ENCODE results near the gene APOA5. TPM values are rescaled to one million over a fixed set of nuclear protein-coding genes. Genes with fewer than 3 reads are reported as not detected.

The APOA5 gene
- total and polyA plus RNA-seq, 2 of the 13 experiments (the other 11 are each of a cell fraction or from before 2014, with no cell fraction given) = 44.0 to 49.1 TPM

DNA sequence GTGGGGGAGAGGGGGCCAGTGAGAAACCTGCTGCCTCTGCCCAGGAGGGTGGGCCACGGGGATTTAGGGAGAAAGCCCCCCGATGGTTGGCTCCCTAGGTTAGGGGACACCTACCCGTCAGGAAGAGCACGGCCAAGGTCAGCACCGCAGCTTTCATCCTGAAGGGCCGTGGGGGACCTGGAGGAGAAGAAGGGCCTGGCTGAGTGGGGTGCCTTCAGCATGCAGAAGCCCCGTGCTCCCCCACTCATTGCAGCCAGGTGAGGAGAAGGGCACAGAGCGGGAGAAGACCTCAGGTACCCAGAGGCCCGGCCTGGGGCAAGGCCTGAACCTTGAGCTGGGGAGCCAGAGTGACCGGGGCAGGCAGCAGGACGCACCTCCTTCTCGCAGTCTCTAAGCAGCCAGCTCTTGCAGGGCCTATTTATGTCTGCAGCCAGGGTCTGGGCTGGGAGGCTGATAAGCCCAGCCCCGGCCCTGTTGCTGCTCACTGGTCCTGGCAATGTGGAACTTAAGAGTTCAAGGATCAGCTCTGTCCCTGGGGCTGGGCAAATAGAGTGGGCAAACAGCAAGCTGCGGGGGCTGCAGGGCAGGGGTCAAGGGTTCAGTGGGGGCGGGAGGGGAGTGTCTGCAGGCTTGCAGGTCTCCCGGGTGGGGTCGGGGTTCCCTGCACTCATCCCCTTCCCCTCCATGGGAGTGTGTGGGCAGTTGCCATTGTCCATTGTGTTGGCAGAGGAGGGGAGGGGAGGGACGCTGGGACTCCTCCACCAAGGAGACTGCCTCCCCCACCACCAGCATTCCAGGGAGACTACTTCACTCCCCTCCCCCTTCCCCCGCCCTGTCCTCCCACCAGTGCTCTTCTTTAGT is 45.8 kb upstream of the APOA5 start, which contains the start of gene APOA1 (continued):
- TF ChIP-seq, protein P1, sequence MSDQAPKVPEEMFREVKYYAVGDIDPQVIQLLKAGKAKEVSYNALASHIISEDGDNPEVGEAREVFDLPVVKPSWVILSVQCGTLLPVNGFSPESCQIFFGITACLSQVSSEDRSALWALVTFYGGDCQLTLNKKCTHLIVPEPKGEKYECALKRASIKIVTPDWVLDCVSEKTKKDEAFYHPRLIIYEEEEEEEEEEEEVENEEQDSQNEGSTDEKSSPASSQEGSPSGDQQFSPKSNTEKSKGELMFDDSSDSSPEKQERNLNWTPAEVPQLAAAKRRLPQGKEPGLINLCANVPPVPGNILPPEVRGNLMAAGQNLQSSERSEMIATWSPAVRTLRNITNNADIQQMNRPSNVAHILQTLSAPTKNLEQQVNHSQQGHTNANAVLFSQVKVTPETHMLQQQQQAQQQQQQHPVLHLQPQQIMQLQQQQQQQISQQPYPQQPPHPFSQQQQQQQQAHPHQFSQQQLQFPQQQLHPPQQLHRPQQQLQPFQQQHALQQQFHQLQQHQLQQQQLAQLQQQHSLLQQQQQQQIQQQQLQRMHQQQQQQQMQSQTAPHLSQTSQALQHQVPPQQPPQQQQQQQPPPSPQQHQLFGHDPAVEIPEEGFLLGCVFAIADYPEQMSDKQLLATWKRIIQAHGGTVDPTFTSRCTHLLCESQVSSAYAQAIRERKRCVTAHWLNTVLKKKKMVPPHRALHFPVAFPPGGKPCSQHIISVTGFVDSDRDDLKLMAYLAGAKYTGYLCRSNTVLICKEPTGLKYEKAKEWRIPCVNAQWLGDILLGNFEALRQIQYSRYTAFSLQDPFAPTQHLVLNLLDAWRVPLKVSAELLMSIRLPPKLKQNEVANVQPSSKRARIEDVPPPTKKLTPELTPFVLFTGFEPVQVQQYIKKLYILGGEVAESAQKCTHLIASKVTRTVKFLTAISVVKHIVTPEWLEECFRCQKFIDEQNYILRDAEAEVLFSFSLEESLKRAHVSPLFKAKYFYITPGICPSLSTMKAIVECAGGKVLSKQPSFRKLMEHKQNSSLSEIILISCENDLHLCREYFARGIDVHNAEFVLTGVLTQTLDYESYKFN (CRISPR knock-in tag; conservative IDR thresholded peaks at IDR 0.05) = peak; percentile 99
- TF ChIP-seq SMAD9 (CRISPR knock-in tag; IDR thresholded peaks at IDR 0.05) (no peak; the same call in 1 of the 2 replicates), ZNF205 (CRISPR knock-in tag; IDR thresholded peaks at IDR 0.05) (peak; percentile 70; the same call in 1 of the 2 replicates), ZNF251 (CRISPR knock-in tag; IDR thresholded peaks at IDR 0.05) (no peak; the same call in 1 of the 2 replicates), SP2 (CRISPR knock-in tag; IDR thresholded peaks at IDR 0.05) (0 out of 2 replicates have a peak, but pooled peaks have one; percentile 5), STAT5B (CRISPR knock-in tag; IDR thresholded peaks at IDR 0.05) (0 out of 2 replicates have a peak, but pooled peaks have one; percentile 62), FOXP1 (IDR thresholded peaks at IDR 0.05) (no peak), FOXP1 (CRISPR knock-in tag; IDR thresholded peaks at IDR 0.05) (peak; percentile 68), SOX5 (CRISPR knock-in tag; IDR thresholded peaks at IDR 0.05; ENCODE audit: borderline replicate concordance) (peak; percentile 95), ZNF430 (CRISPR knock-in tag; IDR thresholded peaks at IDR 0.05) (0 out of 2 replicates have a peak, but pooled peaks have one; percentile 76), NONO (IDR thresholded peaks at IDR 0.05) (no peak), NONO (CRISPR knock-in tag; conservative IDR thresholded peaks at IDR 0.05) (peak; percentile 93), ZNF30 (CRISPR knock-in tag; IDR thresholded peaks at IDR 0.05) (peak; percentile 85), JDP2 (CRISPR knock-in tag; IDR thresholded peaks at IDR 0.05; ENCODE audit: borderline replicate concordance) (no peak; the same call in 1 of the 2 replicates), MZF1 (CRISPR knock-in tag; IDR thresholded peaks at IDR 0.05; ENCODE audit: borderline replicate concordance) (no peak), ZFP1 (CRISPR knock-in tag; IDR thresholded peaks at IDR 0.05) (no peak), ZEB1 (IDR thresholded peaks at IDR 0.05; ENCODE audit: insufficient replicate concordance, low read depth) (no peak), FLYWCH1 (CRISPR knock-in tag; IDR thresholded peaks at IDR 0.05) (no peak), IRF2 (CRISPR knock-in tag; IDR thresholded peaks at IDR 0.05) (peak; percentile 53; the same call in 1 of the 2 replicates), ZNF451 (CRISPR knock-in tag; IDR thresholded peaks at IDR 0.05) (0 out of 2 replicates have a peak, but pooled peaks have one; percentile 41)
- TF ChIP-seq, protein P2, sequence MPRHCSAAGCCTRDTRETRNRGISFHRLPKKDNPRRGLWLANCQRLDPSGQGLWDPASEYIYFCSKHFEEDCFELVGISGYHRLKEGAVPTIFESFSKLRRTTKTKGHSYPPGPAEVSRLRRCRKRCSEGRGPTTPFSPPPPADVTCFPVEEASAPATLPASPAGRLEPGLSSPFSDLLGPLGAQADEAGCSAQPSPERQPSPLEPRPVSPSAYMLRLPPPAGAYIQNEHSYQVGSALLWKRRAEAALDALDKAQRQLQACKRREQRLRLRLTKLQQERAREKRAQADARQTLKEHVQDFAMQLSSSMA (CRISPR knock-in tag; IDR thresholded peaks at IDR 0.05) = 0 out of 2 replicates have a peak, but pooled peaks have one; percentile 42
- TF ChIP-seq, protein P3, sequence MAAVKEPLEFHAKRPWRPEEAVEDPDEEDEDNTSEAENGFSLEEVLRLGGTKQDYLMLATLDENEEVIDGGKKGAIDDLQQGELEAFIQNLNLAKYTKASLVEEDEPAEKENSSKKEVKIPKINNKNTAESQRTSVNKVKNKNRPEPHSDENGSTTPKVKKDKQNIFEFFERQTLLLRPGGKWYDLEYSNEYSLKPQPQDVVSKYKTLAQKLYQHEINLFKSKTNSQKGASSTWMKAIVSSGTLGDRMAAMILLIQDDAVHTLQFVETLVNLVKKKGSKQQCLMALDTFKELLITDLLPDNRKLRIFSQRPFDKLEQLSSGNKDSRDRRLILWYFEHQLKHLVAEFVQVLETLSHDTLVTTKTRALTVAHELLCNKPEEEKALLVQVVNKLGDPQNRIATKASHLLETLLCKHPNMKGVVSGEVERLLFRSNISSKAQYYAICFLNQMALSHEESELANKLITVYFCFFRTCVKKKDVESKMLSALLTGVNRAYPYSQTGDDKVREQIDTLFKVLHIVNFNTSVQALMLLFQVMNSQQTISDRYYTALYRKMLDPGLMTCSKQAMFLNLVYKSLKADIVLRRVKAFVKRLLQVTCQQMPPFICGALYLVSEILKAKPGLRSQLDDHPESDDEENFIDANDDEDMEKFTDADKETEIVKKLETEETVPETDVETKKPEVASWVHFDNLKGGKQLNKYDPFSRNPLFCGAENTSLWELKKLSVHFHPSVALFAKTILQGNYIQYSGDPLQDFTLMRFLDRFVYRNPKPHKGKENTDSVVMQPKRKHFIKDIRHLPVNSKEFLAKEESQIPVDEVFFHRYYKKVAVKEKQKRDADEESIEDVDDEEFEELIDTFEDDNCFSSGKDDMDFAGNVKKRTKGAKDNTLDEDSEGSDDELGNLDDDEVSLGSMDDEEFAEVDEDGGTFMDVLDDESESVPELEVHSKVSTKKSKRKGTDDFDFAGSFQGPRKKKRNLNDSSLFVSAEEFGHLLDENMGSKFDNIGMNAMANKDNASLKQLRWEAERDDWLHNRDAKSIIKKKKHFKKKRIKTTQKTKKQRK (IDR thresholded peaks at IDR 0.05; ENCODE audit: low read length) = no peak

All from HepG2 (cell line).